Cerebellar nuclear complex (tissue), 1 donor: Measurements from ENCODE around the gene RABGAP1L.
"Not testable (repeated sequence)": the region's sequence is repeated elsewhere in the genome, so short reads cannot be mapped to it uniquely, and the experiment has no call there.

Source experiments
- DNase-seq, 2 experiments: peaks; one replicate each; lab custom pipeline; 2025; lab: John Stamatoyannopoulos, UW

Gene RABGAP1L

GRCh38 chr1:174297351-174297750 is 138.0 kb downstream of the RABGAP1L start:
- DNase-seq, result no peak

- no peak for DNase-seq
These were observed 142.2 kb downstream of the RABGAP1L start for GRCh38 chr1:174301295-174302077.

GRCh38 chr1:174308604-174309003 is 149.3 kb downstream of the RABGAP1L start:
- no peak for DNase-seq

GRCh38 chr1:174309490-174309889 is 150.2 kb downstream of the RABGAP1L start:
- DNase-seq, result no peak

GRCh38 chr1:174314433-174314832 is 155.1 kb downstream of the RABGAP1L start:
- DNase-seq, result no peak

GRCh38 chr1:174315239-174315638 is 155.9 kb downstream of the RABGAP1L start:
- DNase-seq, result no peak

GRCh38 chr1:174320897-174321296 is 161.6 kb downstream of the RABGAP1L start:
- not testable (repeated sequence) for DNase-seq

- no peak for DNase-seq
These were observed 163.0 kb downstream of the RABGAP1L start for GRCh38 chr1:174322202-174322862.

GRCh38 chr1:174324493-174324892 is 165.2 kb downstream of the RABGAP1L start:
- DNase-seq, result no peak

GRCh38 chr1:174324939-174325338 is 165.6 kb downstream of the RABGAP1L start:
- DNase-seq, result no peak

GRCh38 chr1:174326278-174326677 is 167.0 kb downstream of the RABGAP1L start:
- DNase-seq, result no peak

GRCh38 chr1:174333437-174333836 is 174.1 kb downstream of the RABGAP1L start:
- no peak for DNase-seq

- DNase-seq, result peak in 1 of 2 experiments; percentile 11
These were observed 177.8 kb downstream of the RABGAP1L start for GRCh38 chr1:174337000-174337681.

GRCh38 chr1:174340404-174340803 is 181.1 kb downstream of the RABGAP1L start:
- not testable (repeated sequence) for DNase-seq

GRCh38 chr1:174344162-174344561 is 184.8 kb downstream of the RABGAP1L start:
- no peak for DNase-seq

- DNase-seq, result no peak
These were observed 192.8 kb downstream of the RABGAP1L start for GRCh38 chr1:174352117-174352516.

GRCh38 chr1:174352883-174353608 is 193.7 kb downstream of the RABGAP1L start:
- DNase-seq, result no peak

- no peak for DNase-seq
These were observed 199.0 kb downstream of the RABGAP1L start for GRCh38 chr1:174358344-174358743.

GRCh38 chr1:174358786-174359453 is 199.6 kb downstream of the RABGAP1L start:
- DNase-seq, result no peak

GRCh38 chr1:174359454-174359805 is 200.1 kb downstream of the RABGAP1L start:
- peak in 1 of 2 experiments; percentile 17 for DNase-seq

- DNase-seq, result peak in 1 of 2 experiments; percentile 11
These were observed 205.8 kb downstream of the RABGAP1L start for GRCh38 chr1:174364996-174365736.
